Stimulated activated CD8-positive, alpha-beta memory T cell treated with anti-CD3 and anti-CD28 coated beads, Interleukin-4, amount 100 ng/mL, for 24 hours (primary cell): ENCODE data around the gene TMEM207.
"Not testable (repeated sequence)": the region's sequence is repeated elsewhere in the genome, so short reads cannot be mapped to it uniquely, and the experiment has no call there.

ENCODE experiments used
- DNase-seq: peaks from one replicate; pipeline ENCODE4 v3.0.0-alpha.2; 2020; ENCODE audit warnings: low read depth

TMEM207 gene

GRCh38 chr3:190449801-190450200 lies at the start of gene TMEM207:
Gene TMEM207 (minus strand): TSS chr3:190449901. CDS start chr3:190449809, 92 bp downstream.
- DNase-seq: no peak

GRCh38 chr3:190499122-190499521 lies 49.4 kb upstream of the TMEM207 start:
- DNase-seq: no peak

GRCh38 chr3:190498293-190498692 lies 48.6 kb upstream of the TMEM207 start:
- no peak for DNase-seq

GRCh38 chr3:190497811-190498210 lies 48.1 kb upstream of the TMEM207 start:
- no peak for DNase-seq

GRCh38 chr3:190496859-190497258 lies 47.2 kb upstream of the TMEM207 start:
- no peak for DNase-seq

GRCh38 chr3:190495796-190496195 lies 46.1 kb upstream of the TMEM207 start:
- no peak for DNase-seq

- no peak for DNase-seq
Measured at GRCh38 chr3:190495354-190495753, 45.7 kb upstream of the TMEM207 start.

- DNase-seq: no peak
Measured at GRCh38 chr3:190494907-190495306, 45.2 kb upstream of the TMEM207 start.

GRCh38 chr3:190492966-190493365 lies 43.3 kb upstream of the TMEM207 start:
- no peak for DNase-seq

- no peak for DNase-seq
Measured at GRCh38 chr3:190492129-190492528, 42.4 kb upstream of the TMEM207 start.

GRCh38 chr3:190491533-190492054 lies 41.9 kb upstream of the TMEM207 start:
- no peak for DNase-seq

GRCh38 chr3:190486908-190487607 lies 37.4 kb upstream of the TMEM207 start:
- no peak for DNase-seq

- no peak for DNase-seq
Measured at GRCh38 chr3:190486533-190486864, 36.8 kb upstream of the TMEM207 start.

- no peak for DNase-seq
Measured at GRCh38 chr3:190485830-190486532, 36.3 kb upstream of the TMEM207 start.

GRCh38 chr3:190481779-190482178 lies 32.1 kb upstream of the TMEM207 start:
- no peak for DNase-seq

GRCh38 chr3:190473261-190473660 lies 23.6 kb upstream of the TMEM207 start:
- DNase-seq: not testable (repeated sequence)

- no peak for DNase-seq
Measured at GRCh38 chr3:190467922-190468321, 18.2 kb upstream of the TMEM207 start.

GRCh38 chr3:190458040-190458439 lies 8.3 kb upstream of the TMEM207 start:
- DNase-seq: no peak

GRCh38 chr3:190456770-190457169 lies 7.1 kb upstream of the TMEM207 start:
- DNase-seq: no peak

GRCh38 chr3:190455828-190456227 lies 6.1 kb upstream of the TMEM207 start:
- no peak for DNase-seq

GRCh38 chr3:190448256-190448655 lies 1.4 kb downstream of the TMEM207 start:
- no peak for DNase-seq

GRCh38 chr3:190446573-190447279 lies 3.0 kb downstream of the TMEM207 start:
- DNase-seq: no peak

GRCh38 chr3:190444576-190445145 lies 5.0 kb downstream of the TMEM207 start:
- no peak for DNase-seq
